ENCODE measurements around the gene DERL2.

DNA sequence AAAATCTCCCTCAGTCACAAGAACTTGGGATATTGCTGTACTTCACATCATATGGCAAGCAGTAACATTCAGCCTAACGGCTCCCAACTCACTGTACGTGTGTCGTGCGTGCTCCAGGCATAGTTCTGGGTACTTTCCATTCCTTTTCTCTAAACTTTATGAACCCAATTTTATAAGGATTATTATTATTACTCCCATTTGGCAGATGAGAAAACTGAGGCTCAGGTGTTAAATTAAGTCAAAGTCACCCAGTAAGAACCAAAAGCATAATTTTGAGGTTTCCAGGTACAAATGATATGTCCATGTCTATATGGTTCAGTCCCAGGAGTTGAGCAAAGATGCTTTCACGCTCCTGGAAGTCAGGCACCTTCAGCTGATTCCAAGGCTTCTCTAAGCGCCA lies 42.2 kb downstream of the DERL2 start:
- TF ChIP-seq SUZ12 (IDR thresholded peaks at IDR 0.05; ENCODE audit: extremely low read depth, insufficient read depth, insufficient read length) (no peak), ZNF274 (IDR thresholded peaks at IDR 0.05; ENCODE audit: low read depth, low read length) (no peak), YY1 (IDR thresholded peaks at IDR 0.05; ENCODE audit: insufficient read depth, insufficient read length) (no peak)
